Measurements from ENCODE around the gene RAB7A. TPM values are rescaled to one million over a fixed set of nuclear protein-coding genes. Genes with fewer than 3 reads are reported as not detected.

RAB7A gene
- total RNA-seq, 1 donor from 2014 or later: 155 TPM

- no peak for TF ChIP-seq CTCF (IDR thresholded peaks at IDR 0.05; ENCODE audit: unreplicated experiment)
- DNase-seq (ENCODE audit: low spot score): peak; percentile 32
- Mint-ChIP-seq H3K27ac (ENCODE audit: unreplicated experiment) (peak overlapping the region; percentile 86), H3K4me3 (ENCODE audit: unreplicated experiment) (peak overlapping the region; percentile 85), H3K27me3 (ENCODE audit: unreplicated experiment) (peaks cover 2% of the 10 kb centered on the region), H3K36me3 (ENCODE audit: low read depth, unreplicated experiment) (peaks cover 47% of the 10 kb centered on the region), H3K4me1 (ENCODE audit: unreplicated experiment) (peaks cover 49% of the 10 kb centered on the region), H3K9me3 (ENCODE audit: unreplicated experiment) (no peaks in the 10 kb centered on the region)
These were observed 78.2 kb downstream of the RAB7A start for GRCh38 chr3:128804017-128804810.

- no peak for TF ChIP-seq CTCF (IDR thresholded peaks at IDR 0.05; ENCODE audit: unreplicated experiment)
- no peaks in the 10 kb centered on the region for H3K9me3 Mint-ChIP-seq (ENCODE audit: unreplicated experiment)
- H3K27me3 Mint-ChIP-seq (ENCODE audit: unreplicated experiment): peaks cover 2% of the 10 kb centered on the region
- H3K27ac Mint-ChIP-seq (ENCODE audit: unreplicated experiment): peak overlapping the region; percentile 49
- peak overlapping the region; percentile 70 for H3K4me3 Mint-ChIP-seq (ENCODE audit: unreplicated experiment)
- no peak for DNase-seq (ENCODE audit: low spot score)
- peaks cover 46% of the 10 kb centered on the region for H3K36me3 Mint-ChIP-seq (ENCODE audit: low read depth, unreplicated experiment)
- peaks cover 49% of the 10 kb centered on the region for H3K4me1 Mint-ChIP-seq (ENCODE audit: unreplicated experiment)
These were observed 78.8 kb downstream of the RAB7A start for GRCh38 chr3:128804811-128805155.

GRCh38 chr3:128805772-128806171, 79.8 kb downstream of the RAB7A start:
- no peak for DNase-seq (ENCODE audit: low spot score)
- Mint-ChIP-seq H3K4me1 (ENCODE audit: unreplicated experiment) (peaks cover 49% of the 10 kb centered on the region), H3K4me3 (ENCODE audit: unreplicated experiment) (peak overlapping the region; percentile 48), H3K36me3 (ENCODE audit: low read depth, unreplicated experiment) (peaks cover 42% of the 10 kb centered on the region), H3K27me3 (ENCODE audit: unreplicated experiment) (peaks cover 2% of the 10 kb centered on the region), H3K9me3 (ENCODE audit: unreplicated experiment) (no peaks in the 10 kb centered on the region), H3K27ac (ENCODE audit: unreplicated experiment) (no peak overlapping the region)
- TF ChIP-seq CTCF (IDR thresholded peaks at IDR 0.05; ENCODE audit: unreplicated experiment): no peak

GRCh38 chr3:128806588-128806987, 80.6 kb downstream of the RAB7A start:
- H3K27ac Mint-ChIP-seq (ENCODE audit: unreplicated experiment): peak overlapping the region; percentile 40
- H3K9me3 Mint-ChIP-seq (ENCODE audit: unreplicated experiment): no peaks in the 10 kb centered on the region
- TF ChIP-seq CTCF (IDR thresholded peaks at IDR 0.05; ENCODE audit: unreplicated experiment): no peak
- peaks cover 2% of the 10 kb centered on the region for H3K27me3 Mint-ChIP-seq (ENCODE audit: unreplicated experiment)
- H3K36me3 Mint-ChIP-seq (ENCODE audit: low read depth, unreplicated experiment): peaks cover 41% of the 10 kb centered on the region
- peaks cover 49% of the 10 kb centered on the region for H3K4me1 Mint-ChIP-seq (ENCODE audit: unreplicated experiment)
- DNase-seq (ENCODE audit: low spot score): no peak
- H3K4me3 Mint-ChIP-seq (ENCODE audit: unreplicated experiment): no peak overlapping the region

- Mint-ChIP-seq H3K4me3 (ENCODE audit: unreplicated experiment) (no peak overlapping the region), H3K36me3 (ENCODE audit: low read depth, unreplicated experiment) (peaks cover 37% of the 10 kb centered on the region), H3K4me1 (ENCODE audit: unreplicated experiment) (peaks cover 44% of the 10 kb centered on the region), H3K27me3 (ENCODE audit: unreplicated experiment) (peaks cover 2% of the 10 kb centered on the region), H3K27ac (ENCODE audit: unreplicated experiment) (peak overlapping the region; percentile 40), H3K9me3 (ENCODE audit: unreplicated experiment) (no peaks in the 10 kb centered on the region)
- no peak for DNase-seq (ENCODE audit: low spot score)
- TF ChIP-seq CTCF (IDR thresholded peaks at IDR 0.05; ENCODE audit: unreplicated experiment): no peak
These were observed 81.3 kb downstream of the RAB7A start for GRCh38 chr3:128807186-128807830.

Measured in endothelial cell (in vitro differentiated cells).